ENCODE data around the gene NR1I3. TPM values are rescaled to one million over a fixed set of nuclear protein-coding genes. Genes with fewer than 3 reads are reported as not detected.

Gene NR1I3
- polyA plus RNA-seq, 1 of the 3 experiments (the other 2 are of a cell fraction): not detected

GRCh38 chr1:161192476-161193465 lies 45.2 kb downstream of the NR1I3 start (continued):
- TF ChIP-seq GABPA (IDR thresholded peaks at IDR 0.05; ENCODE audit: low read depth): no peak
- no peak for TF ChIP-seq REST (IDR thresholded peaks at IDR 0.05; ENCODE audit: low read depth, low read length)
- TF ChIP-seq YY1 (IDR thresholded peaks at IDR 0.05; ENCODE audit: low read depth): no peak
- TF ChIP-seq TCF12 (IDR thresholded peaks at IDR 0.05): no peak
- TF ChIP-seq MAX (IDR thresholded peaks at IDR 0.05; ENCODE audit: low read depth): no peak
- no peak for TF ChIP-seq NRF1 (IDR thresholded peaks at IDR 0.05; ENCODE audit: low read depth, low read length)
- TF ChIP-seq EZH2phosphoT487 (IDR thresholded peaks at IDR 0.05; ENCODE audit: borderline replicate concordance, low read depth): no peak
- TF ChIP-seq RFX5 (IDR thresholded peaks at IDR 0.05; ENCODE audit: low read length): no peak
- no peak for TF ChIP-seq FOXM1 (IDR thresholded peaks at IDR 0.05; ENCODE audit: low read depth)
- TF ChIP-seq MXI1 (IDR thresholded peaks at IDR 0.05; ENCODE audit: low read depth, low read length): no peak
- TF ChIP-seq CTCF (IDR thresholded peaks at IDR 0.05): peak; percentile 86
- TF ChIP-seq RCOR1 (IDR thresholded peaks at IDR 0.05; ENCODE audit: low read length): no peak

- Histone ChIP-seq H3K9me2 (no peaks in the 10 kb centered on the region), H3K79me2 (ENCODE audit: insufficient read depth) (no peaks in the 10 kb centered on the region), H3K4me3 (ENCODE audit: low read depth in 2 of 2, low read length in 1 of 2) (no peak overlapping the region), H3K4me2 (no peak overlapping the region), H3K27me3 (ENCODE audit: insufficient read depth) (no peaks in the 10 kb centered on the region), H3K36me3 (replicated peaks in 1 of 2; ENCODE audit: control insufficient read depth in 1 of 2, insufficient read depth in 2 of 2, low read length in 1 of 2) (peaks cover 0 to 19% of the 10 kb centered on the region in 2 experiments), H3K9ac (no peak overlapping the region), H3K4me1 (ENCODE audit: control insufficient read depth in 1 of 2, insufficient read depth in 2 of 2, low read depth in 1 of 2, low read length in 1 of 2) (peaks cover 5 to 27% of the 10 kb centered on the region in 2 experiments; a peak in 3 of 4 replicates), H3K9me3 (no peaks in the 10 kb centered on the region), H3F3A (replicated peaks; ENCODE audit: insufficient read depth) (no peaks in the 10 kb centered on the region), H4K20me1 (ENCODE audit: insufficient read depth) (no peaks in the 10 kb centered on the region), H3K27ac (ENCODE audit: low read depth in 2 of 2, low read length in 1 of 2) (no peak overlapping the region), H2AFZ (ENCODE audit: low read depth) (no peak overlapping the region)
- CTCF ChIA-PET: interaction anchor here (0.6 to 7.0 kb wide), 24 partner anchors 11 to 195 kb away, joined by 3 to 65 read pairs (median 6); partner anchors contain the start of genes APOA2, B4GALT3, CFAP126 and FCER1G
- POLR2A ChIA-PET: interaction anchor here (1.1 to 1.4 kb wide), 2 partner anchors 10 to 34 kb away, joined by 3 read pairs; partner anchors contain the start of genes NDUFS2 and TOMM40L
- WGBS (ENCODE audit: low lambda C conversion rate): 55% methylated on average over 8 of the region's 8 CpGs
- TF ChIP-seq RFX5 (IDR thresholded peaks at IDR 0.05; ENCODE audit: low read length): no peak
- no peak for DNase-seq
Observed at GRCh38 chr1:161191971-161192370, 46.0 kb downstream of the NR1I3 start.
